Measurements from ENCODE around the gene NUBP1.

NUBP1 gene

DNA sequence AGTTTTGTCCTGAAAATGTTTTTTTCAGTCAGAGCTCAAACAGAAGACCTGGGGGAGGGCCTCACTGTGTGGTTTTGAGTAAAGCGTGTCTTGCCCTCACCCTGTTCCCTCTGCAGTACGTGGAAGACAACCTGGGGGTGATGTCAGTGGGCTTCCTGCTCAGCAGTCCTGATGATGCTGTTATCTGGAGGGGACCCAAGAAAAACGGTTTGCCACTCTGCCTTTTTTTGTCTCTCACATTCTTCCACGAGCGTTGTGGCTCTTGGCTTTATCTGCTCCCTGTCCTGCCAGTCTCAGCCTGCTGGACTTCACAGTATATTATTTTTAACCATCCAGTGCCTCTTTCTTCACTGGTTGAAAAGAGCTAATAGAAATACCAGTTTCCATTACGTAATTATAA lies 12.9 kb downstream of the NUBP1 start:
- H3K36me3 ChIP-seq (replicated peaks; ENCODE audit: low read depth, low read length): peaks cover 60% of the 10 kb centered on the region
- no peaks in the 10 kb centered on the region for H4K20me1 ChIP-seq (ENCODE audit: insufficient read depth, low read length)
- H3K4me1 ChIP-seq (ENCODE audit: low read length): peaks cover 56% of the 10 kb centered on the region
- H3K4me3 ChIP-seq (ENCODE audit: low read length): no peak overlapping the region
- H3K27ac ChIP-seq (ENCODE audit: low read length): no peak overlapping the region
- no peak overlapping the region for H3K4me2 ChIP-seq (ENCODE audit: low read length)
- no peak overlapping the region for H2AFZ ChIP-seq (ENCODE audit: low read depth, low read length)
- H3K9ac ChIP-seq (ENCODE audit: low read length): no peak overlapping the region
- no peaks in the 10 kb centered on the region for H3K27me3 ChIP-seq (ENCODE audit: low read depth, low read length)
- no peaks in the 10 kb centered on the region for H3K79me2 ChIP-seq (ENCODE audit: low read length)
- TF ChIP-seq EZH2phosphoT487 (IDR thresholded peaks at IDR 0.05; ENCODE audit: low read depth): no peak
- no peaks in the 10 kb centered on the region for H3K9me3 ChIP-seq (ENCODE audit: insufficient read depth, low read length)

DNA sequence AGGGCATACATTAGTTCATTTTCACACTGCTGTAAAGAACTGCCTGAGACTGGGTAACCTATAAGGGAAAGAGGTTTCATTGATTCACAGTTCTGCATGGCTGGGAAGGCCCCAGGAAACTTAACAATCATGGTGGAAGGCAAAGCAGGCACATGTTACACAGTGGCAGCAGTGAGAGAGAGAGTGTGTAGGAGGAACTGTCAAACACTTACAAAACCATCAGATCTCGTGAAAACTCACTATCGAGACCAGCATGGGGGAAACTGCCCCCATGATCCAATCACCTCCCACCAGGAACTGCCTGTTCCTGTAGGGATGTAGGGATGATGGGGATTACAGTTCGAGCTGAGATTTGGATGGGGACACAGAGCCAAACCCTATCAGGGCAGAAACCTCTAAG lies 17.2 kb downstream of the NUBP1 start:
- Histone ChIP-seq H3K36me3 (replicated peaks; ENCODE audit: low read depth, low read length) (peaks cover 79% of the 10 kb centered on the region), H3K79me2 (ENCODE audit: low read length) (no peaks in the 10 kb centered on the region), H3K4me1 (ENCODE audit: low read length) (peaks cover 26% of the 10 kb centered on the region), H3K9me3 (ENCODE audit: insufficient read depth, low read length) (no peaks in the 10 kb centered on the region), H3K27ac (ENCODE audit: low read length) (no peak overlapping the region), H3K27me3 (ENCODE audit: low read depth, low read length) (no peaks in the 10 kb centered on the region), H3K4me2 (ENCODE audit: low read length) (no peak overlapping the region), H2AFZ (ENCODE audit: low read depth, low read length) (no peak overlapping the region), H3K9ac (ENCODE audit: low read length) (no peak overlapping the region), H3K4me3 (ENCODE audit: low read length) (no peak overlapping the region), H4K20me1 (ENCODE audit: insufficient read depth, low read length) (no peaks in the 10 kb centered on the region)
- no peak for TF ChIP-seq EZH2phosphoT487 (IDR thresholded peaks at IDR 0.05; ENCODE audit: low read depth)
- TF ChIP-seq, protein P1, sequence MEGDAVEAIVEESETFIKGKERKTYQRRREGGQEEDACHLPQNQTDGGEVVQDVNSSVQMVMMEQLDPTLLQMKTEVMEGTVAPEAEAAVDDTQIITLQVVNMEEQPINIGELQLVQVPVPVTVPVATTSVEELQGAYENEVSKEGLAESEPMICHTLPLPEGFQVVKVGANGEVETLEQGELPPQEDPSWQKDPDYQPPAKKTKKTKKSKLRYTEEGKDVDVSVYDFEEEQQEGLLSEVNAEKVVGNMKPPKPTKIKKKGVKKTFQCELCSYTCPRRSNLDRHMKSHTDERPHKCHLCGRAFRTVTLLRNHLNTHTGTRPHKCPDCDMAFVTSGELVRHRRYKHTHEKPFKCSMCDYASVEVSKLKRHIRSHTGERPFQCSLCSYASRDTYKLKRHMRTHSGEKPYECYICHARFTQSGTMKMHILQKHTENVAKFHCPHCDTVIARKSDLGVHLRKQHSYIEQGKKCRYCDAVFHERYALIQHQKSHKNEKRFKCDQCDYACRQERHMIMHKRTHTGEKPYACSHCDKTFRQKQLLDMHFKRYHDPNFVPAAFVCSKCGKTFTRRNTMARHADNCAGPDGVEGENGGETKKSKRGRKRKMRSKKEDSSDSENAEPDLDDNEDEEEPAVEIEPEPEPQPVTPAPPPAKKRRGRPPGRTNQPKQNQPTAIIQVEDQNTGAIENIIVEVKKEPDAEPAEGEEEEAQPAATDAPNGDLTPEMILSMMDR (IDR thresholded peaks at IDR 0.05; ENCODE audit: low read depth, low read length): no peak

DNA sequence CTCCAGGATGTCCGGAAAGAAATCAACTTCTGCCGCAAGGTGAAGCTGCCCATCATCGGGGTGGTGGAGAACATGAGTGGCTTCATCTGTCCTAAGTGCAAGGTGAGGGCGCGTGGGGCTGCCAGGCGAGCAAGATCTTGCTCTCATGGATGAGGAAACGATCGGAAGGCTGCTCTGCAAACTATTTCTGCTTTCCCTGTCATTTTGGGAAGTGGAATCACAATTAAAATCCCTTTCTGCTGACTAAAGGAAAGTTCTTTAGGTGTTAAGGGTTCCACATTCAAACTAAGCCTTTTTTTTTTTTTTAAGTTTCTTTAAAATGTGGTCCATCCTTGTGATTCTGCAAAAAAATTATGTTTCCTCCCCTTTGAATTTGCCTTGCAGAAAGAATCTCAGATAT lies 17.7 kb downstream of the NUBP1 start:
- Histone ChIP-seq H3K4me2 (ENCODE audit: low read length) (no peak overlapping the region), H3K9ac (ENCODE audit: low read length) (no peak overlapping the region), H4K20me1 (ENCODE audit: insufficient read depth, low read length) (no peaks in the 10 kb centered on the region), H3K27ac (ENCODE audit: low read length) (no peak overlapping the region), H3K36me3 (replicated peaks; ENCODE audit: low read depth, low read length) (peaks cover 78% of the 10 kb centered on the region), H3K4me3 (ENCODE audit: low read length) (no peak overlapping the region), H3K9me3 (ENCODE audit: insufficient read depth, low read length) (no peaks in the 10 kb centered on the region), H3K27me3 (ENCODE audit: low read depth, low read length) (no peaks in the 10 kb centered on the region), H3K79me2 (ENCODE audit: low read length) (no peaks in the 10 kb centered on the region), H2AFZ (ENCODE audit: low read depth, low read length) (no peak overlapping the region), H3K4me1 (ENCODE audit: low read length) (peaks cover 28% of the 10 kb centered on the region)
- TF ChIP-seq EZH2phosphoT487 (IDR thresholded peaks at IDR 0.05; ENCODE audit: low read depth): no peak
- TF ChIP-seq, protein P1 (IDR thresholded peaks at IDR 0.05; ENCODE audit: low read depth, low read length): no peak

DNA sequence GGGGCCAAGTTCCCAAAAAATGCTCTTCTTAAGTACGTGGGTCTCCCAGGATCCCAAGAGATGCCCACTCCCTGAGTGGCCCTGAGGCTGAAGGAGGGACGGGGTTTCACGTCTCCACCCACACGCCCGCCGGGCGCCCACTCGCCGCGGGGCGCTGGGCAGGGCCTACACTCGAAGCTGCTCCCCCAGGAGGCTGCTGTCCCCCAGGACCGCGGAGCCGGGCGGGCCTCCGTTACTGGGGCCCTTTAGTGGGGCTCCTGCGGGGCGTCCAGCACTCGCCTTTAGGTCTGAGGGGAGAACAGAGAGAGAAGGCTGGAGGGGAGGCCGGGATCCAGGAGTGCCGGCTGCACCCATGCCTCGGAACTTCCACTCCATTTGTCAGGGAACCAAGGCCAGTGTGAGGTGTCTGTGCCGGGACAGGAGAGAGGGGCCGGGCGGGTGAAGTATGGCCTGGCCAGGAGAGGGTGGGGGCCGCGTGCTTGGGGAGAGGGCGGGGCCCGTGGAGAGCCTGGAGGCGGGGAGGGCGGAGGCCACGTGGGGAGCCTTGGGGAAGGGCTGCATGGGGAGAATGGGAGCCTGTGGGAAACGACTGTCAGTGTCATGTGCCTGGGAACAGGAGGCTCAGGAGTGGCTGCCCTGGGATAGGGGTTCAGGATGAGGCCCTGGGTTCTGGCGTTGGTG lies 18.8 kb downstream of the NUBP1 start:
- no peak overlapping the region for H3K9ac ChIP-seq (ENCODE audit: low read length)
- TF ChIP-seq, protein P1 (IDR thresholded peaks at IDR 0.05; ENCODE audit: low read depth, low read length): no peak
- no peak for TF ChIP-seq EZH2phosphoT487 (IDR thresholded peaks at IDR 0.05; ENCODE audit: low read depth)
- H3K79me2 ChIP-seq (ENCODE audit: low read length): no peaks in the 10 kb centered on the region

More for the DNA sequence above, 18.8 kb downstream of the NUBP1 start:
- no peak overlapping the region for H2AFZ ChIP-seq (ENCODE audit: low read depth, low read length)
- no peak overlapping the region for H3K4me3 ChIP-seq (ENCODE audit: low read length)
- H3K27me3 ChIP-seq (ENCODE audit: low read depth, low read length): no peaks in the 10 kb centered on the region
- H4K20me1 ChIP-seq (ENCODE audit: insufficient read depth, low read length): no peaks in the 10 kb centered on the region
- H3K4me2 ChIP-seq (ENCODE audit: low read length): no peak overlapping the region
- peaks cover 75% of the 10 kb centered on the region for H3K36me3 ChIP-seq (replicated peaks; ENCODE audit: low read depth, low read length)
- H3K4me1 ChIP-seq (ENCODE audit: low read length): peaks cover 35% of the 10 kb centered on the region
- H3K27ac ChIP-seq (ENCODE audit: low read length): no peak overlapping the region
- H3K9me3 ChIP-seq (ENCODE audit: insufficient read depth, low read length): no peaks in the 10 kb centered on the region
